Activated T-cell treated with anti-CD3 and anti-CD28 coated beads, Interleukin-2, amount 50 U/mL, for 72 hours (primary cell): Measurements from ENCODE around the gene NFIX. TPM values are rescaled to one million over a fixed set of nuclear protein-coding genes. Genes with fewer than 3 reads are reported as not detected.
A peak's percentile ranks its signal among the peaks of the same experiment; 100 is the strongest.

Experiments
- ATAC-seq, 2 donors: fragments of 150-1000 bp; cut with Tn5 transposase; replicated peaks in 1 of 2; 2 replicates each; pipeline ENCODE4 v1.10.0; 2021; ENCODE audit warnings: moderate library complexity in 2 of 2, mild to moderate bottlenecking in 1 of 2
- DNase-seq, 2 donors: peaks; one replicate each; pipeline ENCODE4 v3.0.0; 2021 to 2022; ENCODE audit warnings: mixed read lengths in 1 of 2
- H3K27ac Mint-ChIP-seq: one replicate; pipeline ENCODE4 v1.8.0; 2022; ENCODE audit warnings: mild to moderate bottlenecking, moderate library complexity, mixed read lengths
- H3K27me3 Mint-ChIP-seq: one replicate; pipeline ENCODE4 v1.8.0; 2022; ENCODE audit warnings: low read depth, mixed read lengths
- H3K36me3 Mint-ChIP-seq, 2 donors: one replicate each; pipeline ENCODE4 v1.8.0; 2022; ENCODE audit warnings: mixed read lengths in 2 of 2, mild to moderate bottlenecking in 1 of 2; ENCODE audit not compliant: insufficient read depth in 2 of 2
- H3K4me1 Mint-ChIP-seq: one replicate; pipeline ENCODE4 v1.8.0; 2022; ENCODE audit warnings: low read depth, mixed read lengths
- H3K4me3 Mint-ChIP-seq, 2 donors: one replicate each; pipeline ENCODE4 v1.8.0; 2022; ENCODE audit warnings: mild to moderate bottlenecking in 2 of 2, mixed read lengths in 2 of 2, moderate library complexity in 2 of 2
- H3K9me3 Mint-ChIP-seq, 2 donors: one replicate each; pipeline ENCODE4 v1.8.0; 2022; ENCODE audit warnings: mixed read lengths in 2 of 2
- total RNA-seq, 2 donors: library from RNA; stranded (reverse); gene quantifications; one replicate each; pipeline ENCODE4 v1.2.3, GENCODE V29; 2022

Gene NFIX
- total RNA-seq, 2 donors from 2014 or later = 2.2 to 2.8 TPM

GRCh38 chr19:13060233-13060963, 65.1 kb downstream of the NFIX start:
- H3K4me3 Mint-ChIP-seq = peak overlapping the region; percentile 85 to 87
- no peak for DNase-seq
- ATAC-seq = no peak
- H3K36me3 Mint-ChIP-seq = no peaks in the 10 kb centered on the region
- no peak overlapping the region for H3K27ac Mint-ChIP-seq
- H3K9me3 Mint-ChIP-seq = no peaks in the 10 kb centered on the region
- H3K27me3 Mint-ChIP-seq = peaks cover 20% of the 10 kb centered on the region
- peaks cover 5% of the 10 kb centered on the region for H3K4me1 Mint-ChIP-seq

- Mint-ChIP-seq H3K4me3 (peak overlapping the region; percentile 85 to 87), H3K27ac (no peak overlapping the region), H3K36me3 (no peaks in the 10 kb centered on the region), H3K27me3 (peaks cover 20% of the 10 kb centered on the region), H3K9me3 (no peaks in the 10 kb centered on the region), H3K4me1 (peaks cover 5% of the 10 kb centered on the region)
- peak; percentile 95 to 97 for ATAC-seq
- DNase-seq = peak; percentile 83 to 84
Observed at GRCh38 chr19:13060964-13061927, 66.0 kb downstream of the NFIX start.

GRCh38 chr19:13062317-13062716, 67.0 kb downstream of the NFIX start:
- peaks cover 20% of the 10 kb centered on the region for H3K27me3 Mint-ChIP-seq
- no peaks in the 10 kb centered on the region for H3K9me3 Mint-ChIP-seq
- no peak overlapping the region for H3K4me3 Mint-ChIP-seq
- no peak overlapping the region for H3K27ac Mint-ChIP-seq
- H3K36me3 Mint-ChIP-seq = no peaks in the 10 kb centered on the region
- ATAC-seq (no peak), DNase-seq (no peak)
- H3K4me1 Mint-ChIP-seq = peaks cover 5% of the 10 kb centered on the region

- H3K4me1 Mint-ChIP-seq = peaks cover 5% of the 10 kb centered on the region
- no peak overlapping the region for H3K4me3 Mint-ChIP-seq
- H3K36me3 Mint-ChIP-seq = no peaks in the 10 kb centered on the region
- H3K9me3 Mint-ChIP-seq = no peaks in the 10 kb centered on the region
- H3K27ac Mint-ChIP-seq = no peak overlapping the region
- peaks cover 20% of the 10 kb centered on the region for H3K27me3 Mint-ChIP-seq
- no peak for DNase-seq
- ATAC-seq = no peak
Observed at GRCh38 chr19:13063461-13064091, 68.3 kb downstream of the NFIX start.

GRCh38 chr19:13064092-13064489, 68.8 kb downstream of the NFIX start:
- DNase-seq = no peak
- Mint-ChIP-seq H3K4me1 (peaks cover 5% of the 10 kb centered on the region), H3K4me3 (no peak overlapping the region)

GRCh38 chr19:13066226-13066625, 71.0 kb downstream of the NFIX start:
- no peak for DNase-seq
- H3K27me3 Mint-ChIP-seq = peaks cover 11% of the 10 kb centered on the region
- peaks cover 3% of the 10 kb centered on the region for H3K4me1 Mint-ChIP-seq
- H3K9me3 Mint-ChIP-seq = no peaks in the 10 kb centered on the region
- H3K36me3 Mint-ChIP-seq = no peaks in the 10 kb centered on the region
- H3K4me3 Mint-ChIP-seq = no peak overlapping the region
- H3K27ac Mint-ChIP-seq = no peak overlapping the region
- ATAC-seq = no peak

More at GRCh38 chr19:13064092-13064489, 68.8 kb downstream of the NFIX start:
- Mint-ChIP-seq H3K36me3 (no peaks in the 10 kb centered on the region), H3K27ac (no peak overlapping the region), H3K9me3 (no peaks in the 10 kb centered on the region), H3K27me3 (peaks cover 19% of the 10 kb centered on the region)
- no peak for ATAC-seq

GRCh38 chr19:13066933-13067807, 71.9 kb downstream of the NFIX start:
- Mint-ChIP-seq H3K9me3 (no peaks in the 10 kb centered on the region), H3K27ac (no peak overlapping the region)

GRCh38 chr19:13068085-13068846, 73.0 kb downstream of the NFIX start:
- H3K27ac Mint-ChIP-seq = no peak overlapping the region
- ATAC-seq (no peak), DNase-seq (no peak)
- H3K4me1 Mint-ChIP-seq = no peaks in the 10 kb centered on the region
- H3K9me3 Mint-ChIP-seq = no peaks in the 10 kb centered on the region
- H3K27me3 Mint-ChIP-seq = no peaks in the 10 kb centered on the region
- H3K36me3 Mint-ChIP-seq = no peaks in the 10 kb centered on the region
- no peak overlapping the region for H3K4me3 Mint-ChIP-seq

More at GRCh38 chr19:13066933-13067807, 71.9 kb downstream of the NFIX start:
- Mint-ChIP-seq H3K4me3 (no peak overlapping the region), H3K27me3 (peaks cover 2% of the 10 kb centered on the region), H3K4me1 (no peaks in the 10 kb centered on the region), H3K36me3 (no peaks in the 10 kb centered on the region)
- ATAC-seq (no peak), DNase-seq (no peak)

- ATAC-seq = no peak
- Mint-ChIP-seq H3K9me3 (no peaks in the 10 kb centered on the region), H3K4me3 (no peak overlapping the region), H3K36me3 (no peaks in the 10 kb centered on the region), H3K4me1 (no peaks in the 10 kb centered on the region), H3K27ac (no peak overlapping the region), H3K27me3 (no peaks in the 10 kb centered on the region)
- DNase-seq = no peak
Observed at GRCh38 chr19:13069415-13070359, 74.4 kb downstream of the NFIX start.

GRCh38 chr19:13070425-13071140, 75.3 kb downstream of the NFIX start:
- Mint-ChIP-seq H3K4me3 (no peak overlapping the region), H3K27me3 (no peaks in the 10 kb centered on the region), H3K9me3 (no peaks in the 10 kb centered on the region), H3K27ac (no peak overlapping the region), H3K4me1 (no peaks in the 10 kb centered on the region), H3K36me3 (no peaks in the 10 kb centered on the region)
- DNase-seq (no peak), ATAC-seq (no peak)
